ENCODE results near the gene RELT.

The RELT gene

GRCh38 chr11:73406619-73407018, 30.4 kb downstream of the RELT start:
- Histone ChIP-seq H3K79me2 (no peaks in the 10 kb centered on the region), H3K27ac (no peak overlapping the region)

DNA sequence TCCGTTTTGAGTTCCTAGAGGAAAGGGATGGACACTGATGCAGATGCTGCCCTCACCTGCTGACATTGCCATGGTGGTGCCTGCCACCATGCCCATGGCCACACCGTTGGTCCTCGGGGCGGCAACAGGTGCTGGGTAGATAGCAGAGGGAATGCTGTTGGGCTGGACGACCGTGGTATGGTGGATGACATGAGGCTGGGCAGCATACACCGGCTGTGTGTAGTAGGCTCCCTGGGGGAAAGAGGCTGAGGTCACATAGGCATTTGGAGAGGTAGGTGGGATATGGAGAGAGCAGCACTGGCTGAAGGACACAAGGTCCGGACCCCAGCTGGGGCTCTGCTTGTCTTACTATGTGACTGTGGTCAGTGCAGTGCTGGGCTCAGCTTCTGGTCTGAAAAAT, 33.2 kb downstream of the RELT start:
- Histone ChIP-seq H2AFZ (no peak overlapping the region), H3K9me3 (ENCODE audit: control insufficient read depth, low read length) (no peaks in the 10 kb centered on the region), H3K4me3 (ENCODE audit: low read depth, low read length) (no peak overlapping the region), H3K4me1 (no peaks in the 10 kb centered on the region), H3K27me3 (ENCODE audit: control insufficient read depth, insufficient read depth, low read length) (no peaks in the 10 kb centered on the region), H3K79me2 (no peaks in the 10 kb centered on the region), H3K27ac (no peak overlapping the region), H3K36me3 (ENCODE audit: control insufficient read depth, insufficient read depth, low read length) (no peaks in the 10 kb centered on the region), H3K4me2 (ENCODE audit: low read length) (no peak overlapping the region), H3K9ac (no peak overlapping the region)
- TF ChIP-seq, protein P1, sequence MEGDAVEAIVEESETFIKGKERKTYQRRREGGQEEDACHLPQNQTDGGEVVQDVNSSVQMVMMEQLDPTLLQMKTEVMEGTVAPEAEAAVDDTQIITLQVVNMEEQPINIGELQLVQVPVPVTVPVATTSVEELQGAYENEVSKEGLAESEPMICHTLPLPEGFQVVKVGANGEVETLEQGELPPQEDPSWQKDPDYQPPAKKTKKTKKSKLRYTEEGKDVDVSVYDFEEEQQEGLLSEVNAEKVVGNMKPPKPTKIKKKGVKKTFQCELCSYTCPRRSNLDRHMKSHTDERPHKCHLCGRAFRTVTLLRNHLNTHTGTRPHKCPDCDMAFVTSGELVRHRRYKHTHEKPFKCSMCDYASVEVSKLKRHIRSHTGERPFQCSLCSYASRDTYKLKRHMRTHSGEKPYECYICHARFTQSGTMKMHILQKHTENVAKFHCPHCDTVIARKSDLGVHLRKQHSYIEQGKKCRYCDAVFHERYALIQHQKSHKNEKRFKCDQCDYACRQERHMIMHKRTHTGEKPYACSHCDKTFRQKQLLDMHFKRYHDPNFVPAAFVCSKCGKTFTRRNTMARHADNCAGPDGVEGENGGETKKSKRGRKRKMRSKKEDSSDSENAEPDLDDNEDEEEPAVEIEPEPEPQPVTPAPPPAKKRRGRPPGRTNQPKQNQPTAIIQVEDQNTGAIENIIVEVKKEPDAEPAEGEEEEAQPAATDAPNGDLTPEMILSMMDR (IDR thresholded peaks at IDR 0.05): no peak

More at GRCh38 chr11:73406619-73407018, 30.4 kb downstream of the RELT start:
- no peaks in the 10 kb centered on the region for H3K4me1 ChIP-seq
- H3K36me3 ChIP-seq (ENCODE audit: control insufficient read depth, insufficient read depth, low read length): no peaks in the 10 kb centered on the region
- no peak overlapping the region for H2AFZ ChIP-seq
- H3K4me2 ChIP-seq (ENCODE audit: low read length): no peak overlapping the region
- no peak overlapping the region for H3K4me3 ChIP-seq (ENCODE audit: low read depth, low read length)
- TF ChIP-seq, protein P1 (IDR thresholded peaks at IDR 0.05): no peak
- H3K9ac ChIP-seq: no peak overlapping the region
- no peaks in the 10 kb centered on the region for H3K9me3 ChIP-seq (ENCODE audit: control insufficient read depth, low read length)
- H3K27me3 ChIP-seq (ENCODE audit: control insufficient read depth, insufficient read depth, low read length): no peaks in the 10 kb centered on the region

- Histone ChIP-seq H3K36me3 (ENCODE audit: control insufficient read depth, insufficient read depth, low read length) (no peaks in the 10 kb centered on the region), H3K79me2 (no peaks in the 10 kb centered on the region), H2AFZ (no peak overlapping the region), H3K4me1 (peaks cover 3% of the 10 kb centered on the region), H3K27me3 (ENCODE audit: control insufficient read depth, insufficient read depth, low read length) (no peaks in the 10 kb centered on the region), H3K4me2 (ENCODE audit: low read length) (no peak overlapping the region), H3K9ac (no peak overlapping the region), H3K4me3 (ENCODE audit: low read depth, low read length) (no peak overlapping the region), H3K9me3 (ENCODE audit: control insufficient read depth, low read length) (no peaks in the 10 kb centered on the region), H3K27ac (no peak overlapping the region)
- TF ChIP-seq, protein P1 (IDR thresholded peaks at IDR 0.05): no peak
Measured at GRCh38 chr11:73410627-73411026, 34.4 kb downstream of the RELT start.

DNA sequence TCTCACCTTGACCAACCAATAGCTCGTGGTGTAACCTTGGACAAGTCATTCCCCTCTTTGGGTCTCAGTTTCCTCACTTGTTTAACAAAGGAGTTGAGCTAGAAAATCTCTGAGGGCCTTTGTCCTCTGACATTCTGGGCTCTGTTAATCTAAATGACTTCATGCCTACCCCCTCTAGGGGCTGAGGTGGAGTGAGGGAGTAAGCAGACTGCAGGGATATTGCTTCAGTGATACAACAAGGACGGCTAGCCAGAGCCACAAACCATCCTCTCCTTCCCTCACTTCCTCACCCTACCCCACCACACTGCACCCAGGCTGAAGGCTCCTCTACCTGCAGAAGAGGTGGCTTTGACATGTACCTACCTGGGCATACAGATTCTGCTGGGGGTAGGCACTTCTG, 34.8 kb downstream of the RELT start:
- TF ChIP-seq, protein P1 (IDR thresholded peaks at IDR 0.05): no peak
- no peaks in the 10 kb centered on the region for H3K36me3 ChIP-seq (ENCODE audit: control insufficient read depth, insufficient read depth, low read length)
- H3K9me3 ChIP-seq (ENCODE audit: control insufficient read depth, low read length): no peaks in the 10 kb centered on the region
- H3K27me3 ChIP-seq (ENCODE audit: control insufficient read depth, insufficient read depth, low read length): no peaks in the 10 kb centered on the region
- peaks cover 3% of the 10 kb centered on the region for H3K4me1 ChIP-seq
- no peak overlapping the region for H3K4me2 ChIP-seq (ENCODE audit: low read length)
- no peak overlapping the region for H3K9ac ChIP-seq
- H3K79me2 ChIP-seq: no peaks in the 10 kb centered on the region
- H3K4me3 ChIP-seq (ENCODE audit: low read depth, low read length): no peak overlapping the region
- H2AFZ ChIP-seq: no peak overlapping the region
- no peak overlapping the region for H3K27ac ChIP-seq

DNA sequence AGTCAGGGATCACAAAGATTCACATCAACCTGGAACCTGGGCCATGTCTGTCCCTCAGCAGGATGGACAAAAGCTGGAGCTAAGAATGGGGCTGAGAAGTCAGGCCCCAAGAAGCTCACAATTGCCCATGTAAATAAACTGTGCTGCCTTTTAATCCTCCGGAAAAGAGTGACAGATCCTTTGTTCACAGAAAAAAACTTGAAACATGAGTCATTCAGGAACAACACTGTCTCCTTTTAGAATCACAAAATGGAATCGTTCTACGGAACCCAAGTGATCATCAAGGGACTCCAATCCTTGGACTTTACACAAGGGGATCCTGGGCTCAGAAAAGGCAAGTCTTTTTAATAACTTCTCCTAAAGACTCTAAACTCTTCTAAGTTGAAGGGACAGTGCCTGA, 36.1 kb downstream of the RELT start:
- TF ChIP-seq, protein P1 (IDR thresholded peaks at IDR 0.05): no peak
- Histone ChIP-seq H3K79me2 (no peaks in the 10 kb centered on the region), H3K4me1 (peaks cover 3% of the 10 kb centered on the region), H3K9ac (no peak overlapping the region), H3K9me3 (ENCODE audit: control insufficient read depth, low read length) (no peaks in the 10 kb centered on the region), H3K27me3 (ENCODE audit: control insufficient read depth, insufficient read depth, low read length) (no peaks in the 10 kb centered on the region), H3K27ac (no peak overlapping the region), H2AFZ (no peak overlapping the region), H3K4me2 (ENCODE audit: low read length) (no peak overlapping the region), H3K36me3 (ENCODE audit: control insufficient read depth, insufficient read depth, low read length) (no peaks in the 10 kb centered on the region), H3K4me3 (ENCODE audit: low read depth, low read length) (no peak overlapping the region)

All from parathyroid adenoma (tissue), 2 donors.